Hippocampal formation (tissue), 2 donors: ENCODE data around the gene GALNT12.
A peak's percentile ranks its signal among the peaks of the same experiment; 100 is the strongest.

Experiments used
- DNase-seq, 2 donors: peaks; one replicate each; lab custom pipeline; 2025; lab: John Stamatoyannopoulos, UW

Gene GALNT12

DNA sequence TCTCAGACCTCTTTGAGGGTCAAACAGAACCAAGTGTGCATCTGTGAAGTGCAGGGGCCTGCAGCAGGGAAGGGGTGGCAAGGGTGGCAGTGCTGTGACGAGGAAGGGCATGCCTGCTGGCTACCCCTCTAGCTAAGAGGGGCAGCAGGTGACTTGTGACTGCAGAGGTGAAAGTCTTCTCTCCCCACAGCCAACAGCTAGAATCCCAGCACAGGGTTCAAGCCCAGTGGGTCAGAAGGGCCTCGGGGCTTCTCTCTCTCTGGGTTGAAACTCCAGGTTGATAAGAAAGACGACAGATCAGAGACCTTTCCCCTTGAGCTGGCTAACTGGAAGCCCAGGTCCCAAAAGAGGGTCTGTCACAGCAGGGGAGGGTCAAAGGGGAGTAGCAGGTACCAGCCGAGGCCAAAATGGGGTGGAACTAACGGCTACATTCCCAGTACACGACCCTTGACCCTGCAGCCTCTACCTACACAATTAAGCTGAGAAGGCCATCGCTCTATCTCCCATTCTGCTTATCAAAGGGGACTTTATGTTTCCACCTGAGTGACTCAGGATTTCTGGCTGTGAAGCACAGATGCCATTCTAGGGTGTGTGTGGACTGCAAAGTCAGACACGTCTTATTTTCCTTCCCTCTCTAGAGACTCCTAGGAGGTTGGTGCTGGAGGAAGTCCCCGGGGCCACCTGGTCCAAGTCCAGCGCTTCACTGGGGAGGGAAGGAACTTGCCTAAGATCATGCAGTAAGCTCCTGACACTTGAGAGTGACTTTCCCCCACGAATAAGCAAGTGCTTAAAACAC, 25.7 kb upstream of the GALNT12 start:
- no peak for DNase-seq

DNA sequence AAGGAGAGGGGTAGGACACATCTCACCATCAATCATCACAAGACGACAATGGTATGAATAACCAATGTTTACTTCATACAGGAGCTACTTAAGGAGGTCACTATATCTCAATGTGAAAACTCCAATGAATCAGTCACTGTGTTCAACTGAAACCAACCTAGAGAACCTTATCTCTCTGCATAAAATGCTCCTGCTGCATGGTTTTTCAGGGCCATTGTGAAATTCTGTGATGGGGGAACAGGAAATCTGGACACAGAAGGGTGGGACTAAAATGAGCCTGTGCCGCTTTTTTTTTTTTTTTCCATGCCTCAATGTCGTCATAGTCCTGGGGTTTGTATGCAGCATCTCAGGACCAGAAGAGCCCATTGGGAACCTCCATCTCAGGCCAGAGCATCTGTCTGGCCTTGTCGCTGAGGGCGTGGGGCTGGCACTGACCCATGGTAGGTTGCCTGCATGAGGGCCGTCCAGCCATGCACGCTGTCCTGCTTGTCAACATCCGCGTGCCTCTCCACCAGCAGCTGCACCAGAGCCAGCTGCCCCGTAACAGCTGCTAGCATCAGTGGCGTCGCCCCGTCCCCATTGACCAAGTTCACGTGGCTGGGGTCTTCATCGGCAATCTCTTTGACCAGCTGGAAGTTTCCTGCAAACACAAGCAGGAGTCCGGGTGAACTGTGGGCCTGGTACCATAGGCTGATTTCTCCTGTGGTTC, 23.8 kb upstream of the GALNT12 start:
- no peak for DNase-seq

- no peak for DNase-seq
Measured at GRCh38 chr9:98784831-98785806, 22.4 kb upstream of the GALNT12 start.

- DNase-seq = no peak
Measured at GRCh38 chr9:98786750-98787510, 20.5 kb upstream of the GALNT12 start.

GRCh38 chr9:98787766-98788335, 19.6 kb upstream of the GALNT12 start:
- DNase-seq = no peak

GRCh38 chr9:98789483-98790133, 17.9 kb upstream of the GALNT12 start:
- DNase-seq = no peak

DNA sequence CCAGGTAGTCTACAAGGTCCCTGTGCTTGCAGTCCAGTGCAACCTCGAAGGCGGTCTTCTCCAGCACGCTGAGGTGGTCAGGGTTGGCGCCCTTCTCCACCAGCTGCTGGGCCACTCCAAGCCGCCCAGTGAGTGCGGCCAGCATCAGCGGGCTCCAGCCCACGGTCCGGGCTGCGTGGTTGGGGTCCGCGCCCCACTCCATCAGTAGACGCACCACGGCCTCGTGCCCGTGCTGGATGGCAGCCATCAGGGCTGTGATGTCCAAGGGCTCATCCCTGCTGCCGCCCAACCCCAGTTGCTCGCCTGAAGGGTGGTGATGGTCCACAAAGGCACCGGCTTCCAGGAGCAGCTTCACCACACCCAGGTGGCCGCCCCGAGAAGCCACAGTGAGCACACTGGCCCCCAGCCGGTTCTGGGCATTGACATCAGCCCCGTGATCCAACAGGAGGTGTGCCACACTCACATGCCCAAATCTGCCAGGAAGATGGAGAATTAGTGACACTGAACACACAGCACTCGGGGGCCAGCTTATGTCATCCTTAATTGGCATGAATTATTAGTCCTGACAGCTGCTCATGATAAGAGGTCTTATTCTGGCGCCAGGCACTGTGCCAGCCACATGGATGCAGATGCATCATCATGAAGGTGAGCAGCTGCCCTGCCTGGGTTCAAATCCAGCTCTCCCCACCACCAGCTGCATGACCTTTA, 17.2 kb upstream of the GALNT12 start:
- no peak for DNase-seq

DNA sequence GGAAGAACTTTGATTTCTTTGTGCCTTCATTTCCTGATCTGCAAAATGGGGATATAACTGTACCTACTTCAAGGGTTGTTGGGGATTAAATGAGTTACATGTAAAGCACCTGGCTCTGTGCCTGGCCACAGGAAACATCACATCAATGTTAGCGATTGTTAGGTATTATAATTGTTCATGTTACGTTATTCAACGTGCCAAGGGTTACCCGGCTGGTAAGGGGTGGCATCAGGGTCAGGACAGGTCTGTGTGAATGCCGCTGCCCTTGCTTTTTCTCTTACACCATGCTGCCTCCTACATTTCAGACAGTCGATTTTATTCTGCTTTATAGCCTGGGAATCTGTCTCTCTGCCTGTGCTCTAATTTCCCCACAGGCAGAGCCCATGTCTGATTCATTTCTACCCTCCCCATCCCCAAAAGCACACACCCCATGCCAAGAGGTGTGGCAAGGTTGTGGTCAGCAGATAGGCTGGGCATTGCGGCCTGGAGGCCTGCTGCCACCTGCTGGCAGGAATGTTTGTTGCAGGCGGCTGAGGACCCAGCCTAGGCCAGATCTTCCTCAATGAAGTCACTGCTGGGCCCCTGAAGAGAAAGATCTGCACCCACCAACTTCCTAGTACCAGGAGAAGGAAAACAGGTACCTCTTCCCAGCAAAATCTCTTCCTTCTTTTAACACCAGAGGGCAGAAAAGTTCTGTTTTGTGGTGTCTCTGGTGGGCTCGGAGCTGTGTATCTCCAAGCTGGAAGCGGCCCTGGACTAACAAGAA, 16.4 kb upstream of the GALNT12 start:
- peak; percentile 29 to 61 for DNase-seq

DNA sequence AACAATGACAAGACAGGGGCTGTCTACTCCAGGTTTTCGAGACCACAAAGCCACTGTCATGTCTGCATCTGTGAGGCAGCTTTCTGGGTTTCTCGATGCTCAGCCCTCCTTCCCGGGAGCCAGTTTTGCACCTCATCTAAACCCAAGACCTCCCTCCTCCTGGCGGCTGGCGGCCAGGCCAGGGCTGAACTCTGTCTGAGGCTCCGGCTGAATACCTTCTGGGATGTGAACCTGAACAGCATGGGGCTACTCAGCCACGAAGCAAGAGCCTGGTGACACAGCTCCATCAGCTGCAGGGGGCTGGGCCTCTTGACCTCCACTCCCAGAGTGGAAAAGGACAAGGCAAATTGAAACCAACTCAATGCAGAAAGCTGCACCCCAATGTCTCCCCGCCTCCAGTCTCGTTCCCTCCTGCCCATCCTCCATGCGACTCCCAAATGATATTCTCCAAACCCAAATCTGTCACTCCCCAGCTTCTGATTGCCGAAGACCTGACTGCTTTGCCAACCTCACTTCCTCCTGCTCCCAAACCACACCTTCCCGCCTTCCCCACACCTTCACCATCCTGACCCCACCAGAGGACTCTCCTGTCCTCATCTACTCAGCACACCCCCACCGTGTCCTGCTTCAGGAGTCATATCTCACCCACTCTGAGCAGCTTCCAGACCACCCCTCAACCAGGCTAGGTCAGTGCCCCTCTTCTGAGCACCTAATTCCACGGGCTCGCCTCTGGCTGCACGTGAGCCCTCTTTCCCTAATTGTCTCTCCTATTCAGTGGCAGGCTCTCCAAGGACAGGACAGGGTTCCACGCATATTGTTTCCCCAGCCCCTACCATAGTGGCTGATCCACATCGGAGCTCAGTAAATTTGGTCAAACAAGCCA, 15.6 kb upstream of the GALNT12 start:
- DNase-seq = no peak

- no peak for DNase-seq
Measured at GRCh38 chr9:98793031-98793430, 14.4 kb upstream of the GALNT12 start.

DNA sequence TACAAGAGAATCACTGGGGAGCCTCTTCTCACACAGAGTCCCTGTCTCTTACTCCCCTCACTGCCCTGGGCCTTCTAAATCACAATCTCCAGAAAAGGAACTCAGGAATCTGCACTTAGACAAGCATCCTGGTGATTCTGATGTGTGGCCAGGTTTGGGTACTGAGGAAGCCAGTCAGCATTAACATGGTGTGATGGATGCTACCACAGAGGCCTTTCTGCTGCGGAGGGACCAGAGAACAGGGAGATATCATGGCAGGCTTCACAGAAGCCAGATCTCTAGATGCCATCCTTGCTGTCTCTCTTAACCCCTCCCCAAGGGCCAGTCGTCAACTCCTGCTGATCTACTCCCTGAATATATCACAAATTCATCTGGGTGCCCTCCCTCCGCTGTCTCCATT, 12.7 kb upstream of the GALNT12 start:
- DNase-seq = no peak

GRCh38 chr9:98795295-98795955, 12.0 kb upstream of the GALNT12 start:
- no peak for DNase-seq

GRCh38 chr9:98795970-98796363, 11.5 kb upstream of the GALNT12 start:
- no peak for DNase-seq

DNA sequence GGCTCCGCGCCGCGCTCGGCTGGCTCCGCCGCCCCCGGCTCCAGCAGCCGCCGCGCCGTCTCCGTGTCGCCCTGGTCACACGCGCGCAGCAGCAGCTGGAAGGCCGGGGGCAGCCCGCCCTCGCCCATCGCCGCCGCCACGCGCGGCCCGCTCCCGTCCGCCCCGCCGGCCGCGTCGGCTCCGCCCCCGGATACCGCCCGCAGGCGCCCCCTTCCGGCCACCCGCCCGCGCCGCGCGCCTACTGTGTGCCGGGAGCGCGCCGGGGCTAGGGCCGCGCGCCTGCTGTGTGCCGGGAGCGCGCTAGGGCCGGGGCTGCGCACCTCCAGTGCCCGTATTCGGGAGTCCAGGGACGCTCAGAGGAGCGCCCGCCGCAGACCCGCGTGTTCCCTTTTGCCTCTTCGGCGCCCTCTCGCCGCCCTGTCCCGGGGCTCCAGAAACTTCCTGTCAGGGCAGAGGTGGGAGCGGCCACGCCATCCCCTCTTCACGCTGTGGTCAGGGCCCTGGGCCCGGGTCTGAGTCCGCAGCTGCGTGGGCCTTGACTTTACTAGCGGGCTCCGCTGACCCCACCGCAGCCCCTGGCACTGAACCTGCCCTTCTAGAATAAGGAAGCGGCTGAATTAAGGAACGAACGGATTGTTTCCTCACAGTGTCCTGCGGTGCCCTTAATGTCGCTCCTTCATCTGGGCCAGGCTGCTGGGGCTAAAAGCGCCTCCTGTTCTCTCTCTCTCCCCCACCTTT, 10.9 kb upstream of the GALNT12 start, which contains the start of gene ANKS6:
ANKS6 (minus strand) TSS at position 192 of the 738 bp plus-strand sequence; CDS start at position 128, 64 bp downstream.
- DNase-seq = peak; percentile 69 to 81

GRCh38 chr9:98797491-98797890, 10.0 kb upstream of the GALNT12 start:
- DNase-seq = no peak

DNA sequence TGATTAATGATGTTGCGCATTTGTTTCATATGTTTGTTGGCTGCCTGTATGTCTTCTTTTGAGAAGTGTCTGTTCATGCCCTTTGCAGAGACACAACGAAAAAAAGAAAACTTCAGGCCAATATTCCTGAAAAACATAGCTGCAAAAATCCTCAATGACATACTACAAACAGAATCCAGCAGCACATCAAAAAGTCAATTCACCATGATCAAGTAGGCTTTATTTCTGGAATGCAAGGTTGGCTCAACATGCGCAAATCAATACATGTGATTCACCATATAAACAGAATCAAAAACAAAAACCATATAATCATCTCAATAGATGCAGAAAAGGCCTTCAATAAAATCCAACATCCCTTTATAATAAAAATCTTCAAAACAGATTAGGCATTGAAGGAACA, 9.2 kb upstream of the GALNT12 start:
- no peak for DNase-seq

DNA sequence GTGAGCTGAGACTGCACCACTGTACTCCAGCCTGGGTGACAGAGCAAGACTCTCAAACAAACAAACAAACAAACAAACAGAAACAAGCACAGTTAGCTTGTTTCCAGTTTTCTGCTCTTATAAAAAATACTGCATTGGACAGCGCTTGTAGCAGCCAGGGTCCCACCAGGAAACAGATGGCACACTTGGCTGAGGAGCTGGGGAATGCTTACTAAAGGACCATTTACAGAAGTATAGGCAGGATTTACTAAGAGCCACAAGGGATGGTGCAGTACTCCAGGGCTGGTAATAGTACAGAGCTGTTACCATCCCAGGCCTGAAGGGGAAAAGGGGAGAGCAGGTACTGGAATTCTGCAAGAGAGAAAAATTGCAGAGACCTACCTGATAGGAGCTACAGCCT, 5.9 kb upstream of the GALNT12 start:
- DNase-seq = no peak
